Cardiac fibroblast (primary cell): ENCODE data around the gene STRA8.

Experiments used
- DNase-seq, 2 donors: peaks; one replicate each; pipeline versions ENCODE4 v3.0.0 to v3.0.0-alpha.2; 2010; ENCODE audit warnings: low read depth in 2 of 2
- H3K4me3 ChIP-seq, 2 donors: replicated peaks in 1 of 2; 1 replicate in 1 of 2; 2 replicates in 1 of 2; pipeline ENCODE4 v1.5.1; 2011; ENCODE audit warnings: low read depth in 2 of 2, low read length in 2 of 2, mild to moderate bottlenecking in 2 of 2, moderate library complexity in 1 of 2
- CTCF ChIP-seq: IDR thresholded peaks from one replicate; pipeline ENCODE4 v1.5.1; 2011; ENCODE audit warnings: low read depth, mild to moderate bottlenecking, low read length, inconsistent platforms

The STRA8 gene

GRCh38 chr7:135201350-135201749, 32.3 kb upstream of the STRA8 start:
- DNase-seq: no peak
- no peak overlapping the region for H3K4me3 ChIP-seq
- no peak for TF ChIP-seq CTCF

GRCh38 chr7:135204341-135204749, 29.3 kb upstream of the STRA8 start:
- DNase-seq: peak; percentile 73 to 75
- no peak overlapping the region for H3K4me3 ChIP-seq
- TF ChIP-seq CTCF: no peak

- no peak overlapping the region for H3K4me3 ChIP-seq
- DNase-seq: no peak
- TF ChIP-seq CTCF: no peak
Measured at GRCh38 chr7:135204876-135205275, 28.8 kb upstream of the STRA8 start.

GRCh38 chr7:135205850-135206249, 27.8 kb upstream of the STRA8 start:
- TF ChIP-seq CTCF: no peak
- DNase-seq: no peak
- no peak overlapping the region for H3K4me3 ChIP-seq

- no peak for TF ChIP-seq CTCF
- H3K4me3 ChIP-seq: no peak overlapping the region
- no peak for DNase-seq
Measured at GRCh38 chr7:135206941-135207391, 26.7 kb upstream of the STRA8 start.

- no peak overlapping the region for H3K4me3 ChIP-seq
- no peak for DNase-seq
- no peak for TF ChIP-seq CTCF
Measured at GRCh38 chr7:135207406-135208101, 26.1 kb upstream of the STRA8 start.
